OCI-LY3 (cell line): Measurements from ENCODE around the gene RFK.

Experiments used
- H2AFZ ChIP-seq: fragments of 200-600, 300-600 bp; shearing (Covaris generic); 2 replicates; pipeline ENCODE4 v1.6.0; 2014; ENCODE audit warnings: antibody characterized with exemption, low read depth, low read length
- H3K27ac ChIP-seq: fragments of 200-600, 300-600 bp; sonication (generic); 2 replicates; pipeline ENCODE4 v1.5.1; 2014; ENCODE audit warnings: mild to moderate bottlenecking, low read length, moderate library complexity, mixed read lengths
- H3K27me3 ChIP-seq: fragments of 200-600, 300-600 bp; sonication (generic); 2 replicates; pipeline ENCODE4 v1.6.1; 2014; ENCODE audit warnings: low read depth, low read length, mixed read lengths
- H3K36me3 ChIP-seq: fragments of 200-600, 300-600 bp; sonication (generic); replicated peaks from 2 replicates; pipeline ENCODE3; 2014; ENCODE audit warnings: low read depth, low read length, mixed read lengths
- H3K4me1 ChIP-seq: fragments of 300-600, 200-600 bp; sonication (generic); 2 replicates; pipeline ENCODE4 v1.6.1; 2014; ENCODE audit warnings: low read length, mixed read lengths
- H3K4me2 ChIP-seq: fragments of 200-600, 300-600 bp; sonication (generic); 2 replicates; pipeline ENCODE4 v1.6.1; 2014; ENCODE audit warnings: low read length, mixed read lengths
- H3K4me3 ChIP-seq: fragments of 300-600, 200-600 bp; sonication (generic); 2 replicates; pipeline ENCODE4 v1.5.1; 2014; ENCODE audit warnings: antibody characterized with exemption, mild to moderate bottlenecking, low read length, moderate library complexity
- H3K79me2 ChIP-seq: fragments of 300-600, 200-600 bp; shearing (Covaris generic); 2 replicates; pipeline ENCODE4 v1.6.1; 2014; ENCODE audit warnings: mild to moderate bottlenecking, low read length, mixed read lengths
- H3K9ac ChIP-seq: fragments of 300-600, 200-600 bp; shearing (Covaris generic); 2 replicates; pipeline ENCODE4 v1.6.0; 2014; ENCODE audit warnings: mild to moderate bottlenecking, low read length, moderate library complexity
- H3K9me3 ChIP-seq: fragments of 200-600, 300-600 bp; shearing (Covaris generic); 2 replicates; pipeline ENCODE4 v1.6.1; 2014; ENCODE audit warnings: low read length, mixed read lengths; ENCODE audit not compliant: insufficient read depth
- H4K20me1 ChIP-seq: fragments of 200-600, 300-600 bp; sonication (generic); 2 replicates; pipeline ENCODE4 v1.6.1; 2016; ENCODE audit warnings: low read length, mixed read lengths; ENCODE audit not compliant: insufficient read depth
- EZH2phosphoT487 ChIP-seq: fragments of 200-600 bp; shearing (Covaris generic); IDR thresholded peaks from 2 replicates; pipeline ENCODE4 v1.6.1; 2018; ENCODE audit warnings: antibody characterized with exemption, mixed run types, low read depth
- TF ChIP-seq, protein P1 (sequence below): fragments of 200-600, 300-600 bp; sonication (generic); IDR thresholded peaks from 2 replicates; pipeline ENCODE4 v1.5.1; 2014; ENCODE audit warnings: antibody characterized with exemption, low read length, low read depth

The RFK gene

DNA sequence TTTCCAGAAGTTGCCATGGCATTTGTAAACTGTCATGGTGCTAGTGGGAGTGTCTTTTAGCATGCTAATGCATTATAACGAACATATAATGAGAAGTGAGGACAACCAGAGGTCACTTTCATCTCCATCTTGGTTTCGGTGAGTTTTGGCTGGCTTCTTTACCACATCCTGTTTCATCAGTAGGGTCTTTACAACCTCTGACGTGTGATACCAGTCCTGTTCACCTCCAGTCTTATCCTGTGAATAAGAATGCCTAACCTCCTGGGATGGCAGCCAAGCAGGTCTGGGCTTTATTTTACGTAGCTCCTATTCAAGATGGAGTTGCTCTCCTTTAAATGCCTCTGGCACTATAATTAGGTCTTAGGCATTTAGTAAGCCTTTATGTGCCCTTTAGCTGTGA lies 20.4 kb upstream of the RFK start:
- Histone ChIP-seq H3K4me2 (no peak overlapping the region), H2AFZ (no peak overlapping the region), H3K27ac (no peak overlapping the region), H3K27me3 (no peaks in the 10 kb centered on the region), H3K9ac (no peak overlapping the region), H3K4me1 (peaks cover 8% of the 10 kb centered on the region), H3K36me3 (no peaks in the 10 kb centered on the region), H3K9me3 (no peaks in the 10 kb centered on the region), H3K79me2 (no peaks in the 10 kb centered on the region), H3K4me3 (no peak overlapping the region), H4K20me1 (no peaks in the 10 kb centered on the region)
- TF ChIP-seq, protein P1, sequence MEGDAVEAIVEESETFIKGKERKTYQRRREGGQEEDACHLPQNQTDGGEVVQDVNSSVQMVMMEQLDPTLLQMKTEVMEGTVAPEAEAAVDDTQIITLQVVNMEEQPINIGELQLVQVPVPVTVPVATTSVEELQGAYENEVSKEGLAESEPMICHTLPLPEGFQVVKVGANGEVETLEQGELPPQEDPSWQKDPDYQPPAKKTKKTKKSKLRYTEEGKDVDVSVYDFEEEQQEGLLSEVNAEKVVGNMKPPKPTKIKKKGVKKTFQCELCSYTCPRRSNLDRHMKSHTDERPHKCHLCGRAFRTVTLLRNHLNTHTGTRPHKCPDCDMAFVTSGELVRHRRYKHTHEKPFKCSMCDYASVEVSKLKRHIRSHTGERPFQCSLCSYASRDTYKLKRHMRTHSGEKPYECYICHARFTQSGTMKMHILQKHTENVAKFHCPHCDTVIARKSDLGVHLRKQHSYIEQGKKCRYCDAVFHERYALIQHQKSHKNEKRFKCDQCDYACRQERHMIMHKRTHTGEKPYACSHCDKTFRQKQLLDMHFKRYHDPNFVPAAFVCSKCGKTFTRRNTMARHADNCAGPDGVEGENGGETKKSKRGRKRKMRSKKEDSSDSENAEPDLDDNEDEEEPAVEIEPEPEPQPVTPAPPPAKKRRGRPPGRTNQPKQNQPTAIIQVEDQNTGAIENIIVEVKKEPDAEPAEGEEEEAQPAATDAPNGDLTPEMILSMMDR: no peak
- TF ChIP-seq EZH2phosphoT487: no peak

DNA sequence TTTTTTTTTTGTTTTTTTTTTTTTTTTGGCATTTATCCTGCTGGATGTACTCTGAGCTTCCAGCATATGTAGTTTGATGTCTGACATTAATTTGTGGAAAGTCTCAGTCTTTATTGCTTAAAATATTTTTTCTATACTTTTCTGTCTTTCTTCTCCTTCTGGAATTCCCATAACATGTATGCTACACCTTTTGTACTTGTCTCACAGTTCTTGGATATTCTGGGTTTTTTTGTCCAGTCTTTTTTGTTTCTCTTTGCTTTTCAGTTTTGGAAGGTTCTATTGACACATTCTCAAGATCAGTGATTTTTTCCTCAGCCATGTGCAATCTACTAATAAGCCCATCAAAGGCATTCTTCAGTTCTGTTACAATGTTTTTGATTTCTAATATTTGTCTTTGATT lies 19.4 kb upstream of the RFK start:
- H3K4me3 ChIP-seq: no peak overlapping the region
- no peak overlapping the region for H3K9ac ChIP-seq
- TF ChIP-seq, protein P1: no peak
- TF ChIP-seq EZH2phosphoT487: no peak

DNA sequence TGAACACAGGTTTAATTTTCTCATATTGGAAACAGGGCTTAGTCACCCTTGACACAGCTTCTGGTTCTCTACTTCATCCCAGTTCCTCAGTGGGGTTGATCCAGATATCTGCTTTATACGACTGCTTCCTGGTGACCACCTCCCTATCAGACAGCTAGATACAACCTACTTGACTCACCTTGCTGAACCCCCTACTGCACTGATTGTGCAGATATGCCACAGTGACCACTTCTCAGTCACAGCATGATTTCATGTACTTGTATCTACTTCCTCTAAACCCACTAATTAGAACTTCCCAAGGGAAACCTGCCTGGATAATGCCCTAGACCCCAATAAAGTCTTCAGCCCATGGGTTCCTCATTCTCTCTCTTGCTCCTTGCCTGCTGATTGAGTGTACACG lies 18.4 kb upstream of the RFK start:
- Histone ChIP-seq H3K27me3 (no peaks in the 10 kb centered on the region; the same call in 1 of the 2 replicates), H3K4me2 (no peak overlapping the region), H2AFZ (no peak overlapping the region), H3K9me3 (no peaks in the 10 kb centered on the region), H3K79me2 (no peaks in the 10 kb centered on the region), H3K4me3 (no peak overlapping the region), H3K36me3 (no peaks in the 10 kb centered on the region), H3K27ac (no peak overlapping the region), H4K20me1 (no peaks in the 10 kb centered on the region), H3K4me1 (peaks cover 16% of the 10 kb centered on the region), H3K9ac (no peak overlapping the region)
- TF ChIP-seq EZH2phosphoT487: no peak
- TF ChIP-seq, protein P1: no peak

More for the DNA sequence above, 19.4 kb upstream of the RFK start:
- Histone ChIP-seq H4K20me1 (no peaks in the 10 kb centered on the region), H3K9me3 (no peaks in the 10 kb centered on the region), H3K27me3 (no peaks in the 10 kb centered on the region), H3K36me3 (no peaks in the 10 kb centered on the region), H3K4me2 (no peak overlapping the region), H2AFZ (no peak overlapping the region), H3K27ac (no peak overlapping the region), H3K79me2 (no peaks in the 10 kb centered on the region), H3K4me1 (peaks cover 11% of the 10 kb centered on the region)

DNA sequence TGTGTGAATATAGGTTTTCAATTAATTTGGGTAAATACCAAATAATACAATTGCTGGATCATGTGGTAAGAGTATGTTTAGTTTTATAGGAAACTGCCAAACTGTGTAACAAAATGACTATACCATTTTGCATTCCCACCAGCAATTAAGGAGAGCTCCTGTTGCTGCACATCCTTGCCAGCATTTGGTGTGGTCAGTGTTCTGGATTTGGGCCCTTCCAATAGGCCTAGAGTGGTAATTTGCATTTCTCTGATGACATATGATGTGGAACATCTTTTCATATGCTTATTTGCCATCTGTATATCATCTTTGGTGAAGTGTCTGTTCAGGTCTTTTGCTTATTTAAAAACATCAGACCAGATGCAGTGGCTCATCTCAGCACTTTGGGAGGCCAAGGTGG lies 11.6 kb upstream of the RFK start:
- no peaks in the 10 kb centered on the region for H3K36me3 ChIP-seq
- no peaks in the 10 kb centered on the region; the same call in 1 of the 2 replicates for H3K27me3 ChIP-seq
- H3K27ac ChIP-seq: no peak overlapping the region
- H3K79me2 ChIP-seq: no peaks in the 10 kb centered on the region
- no peaks in the 10 kb centered on the region for H3K9me3 ChIP-seq
- H3K9ac ChIP-seq: no peak overlapping the region
- no peaks in the 10 kb centered on the region for H4K20me1 ChIP-seq
- H3K4me1 ChIP-seq: peaks cover 20% of the 10 kb centered on the region
- no peak overlapping the region for H3K4me3 ChIP-seq
- no peak for TF ChIP-seq EZH2phosphoT487
- TF ChIP-seq, protein P1: no peak
- H3K4me2 ChIP-seq: no peak overlapping the region
- no peak overlapping the region for H2AFZ ChIP-seq
